Measurements from ENCODE around the gene SLC35E1.

GRCh38 chr19:16531380-16531669 is 40.9 kb downstream of the SLC35E1 start:
- TF ChIP-seq CTCF (conservative IDR thresholded peaks at IDR 0.05; ENCODE audit: low read depth in 2 of 2) (no peak), STAT1 (IDR thresholded peaks at IDR 0.05; ENCODE audit: unreplicated experiment) (no peak), EZH2 (IDR thresholded peaks at IDR 0.05; ENCODE audit: low read depth, unreplicated experiment) (no peak)
